ENCODE results near the gene TNFRSF25. TPM values are rescaled to one million over a fixed set of nuclear protein-coding genes. Genes with fewer than 3 reads are reported as not detected.

The TNFRSF25 gene
- total and polyA plus RNA-seq, 2 donors from 2014 or later, result 7.6 to 13.8 TPM

DNA sequence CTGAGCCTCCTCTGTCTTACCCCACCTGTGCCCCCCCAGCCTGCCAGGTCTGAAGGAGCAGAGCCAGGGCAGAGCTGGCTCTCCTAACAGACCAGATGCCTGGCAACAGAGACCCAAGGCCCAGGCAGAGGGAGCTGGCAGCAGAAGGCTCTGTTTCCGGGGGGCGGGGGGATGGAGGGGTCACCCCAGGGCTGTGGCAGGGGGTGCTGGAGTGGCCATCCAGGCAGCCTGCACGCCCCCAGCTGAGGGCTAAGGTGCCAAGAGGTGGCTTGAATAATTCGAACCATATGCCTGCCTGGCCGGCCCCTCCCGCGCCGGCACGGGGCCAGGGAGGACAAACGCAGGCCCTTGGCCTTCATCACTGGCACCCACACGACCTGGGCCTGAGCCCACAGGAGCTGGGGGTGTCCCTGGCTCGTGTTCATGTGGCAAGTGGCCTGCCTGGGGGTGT is 41.5 kb upstream of the TNFRSF25 start:
- Histone ChIP-seq H3K4me3 (ENCODE audit: low read length in 3 of 3) (no peak overlapping the region), H3K9me3 (ENCODE audit: control insufficient read depth in 2 of 3, insufficient read depth in 1 of 3, low read length in 3 of 3) (no peaks in the 10 kb centered on the region), H3K9ac (ENCODE audit: low read length in 3 of 3) (no peak overlapping the region), H3K27me3 (ENCODE audit: control insufficient read depth, insufficient read depth, low read length) (no peaks in the 10 kb centered on the region), H3K36me3 (ENCODE audit: control insufficient read depth in 2 of 3, insufficient read depth in 3 of 3, low read length in 3 of 3) (no peaks in the 10 kb centered on the region), H3K4me1 (ENCODE audit: control insufficient read depth in 2 of 3, insufficient read depth in 2 of 3, low read depth in 1 of 3, low read length in 3 of 3) (peaks cover 0 to 3% (median 0%) of the 10 kb centered on the region in 3 donors), H3K27ac (ENCODE audit: low read depth in 2 of 2, low read length in 2 of 2) (no peak overlapping the region)
- FAIRE-seq (no peak), DNase-seq (peak in 1 of 5 donors; percentile 71)
- TF ChIP-seq, protein P1, sequence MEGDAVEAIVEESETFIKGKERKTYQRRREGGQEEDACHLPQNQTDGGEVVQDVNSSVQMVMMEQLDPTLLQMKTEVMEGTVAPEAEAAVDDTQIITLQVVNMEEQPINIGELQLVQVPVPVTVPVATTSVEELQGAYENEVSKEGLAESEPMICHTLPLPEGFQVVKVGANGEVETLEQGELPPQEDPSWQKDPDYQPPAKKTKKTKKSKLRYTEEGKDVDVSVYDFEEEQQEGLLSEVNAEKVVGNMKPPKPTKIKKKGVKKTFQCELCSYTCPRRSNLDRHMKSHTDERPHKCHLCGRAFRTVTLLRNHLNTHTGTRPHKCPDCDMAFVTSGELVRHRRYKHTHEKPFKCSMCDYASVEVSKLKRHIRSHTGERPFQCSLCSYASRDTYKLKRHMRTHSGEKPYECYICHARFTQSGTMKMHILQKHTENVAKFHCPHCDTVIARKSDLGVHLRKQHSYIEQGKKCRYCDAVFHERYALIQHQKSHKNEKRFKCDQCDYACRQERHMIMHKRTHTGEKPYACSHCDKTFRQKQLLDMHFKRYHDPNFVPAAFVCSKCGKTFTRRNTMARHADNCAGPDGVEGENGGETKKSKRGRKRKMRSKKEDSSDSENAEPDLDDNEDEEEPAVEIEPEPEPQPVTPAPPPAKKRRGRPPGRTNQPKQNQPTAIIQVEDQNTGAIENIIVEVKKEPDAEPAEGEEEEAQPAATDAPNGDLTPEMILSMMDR (IDR thresholded peaks at IDR 0.05; ENCODE audit: borderline replicate concordance, extremely low read depth, insufficient read depth), result no peak
- intact Hi-C loops (cut with DNase I), result no loop called here

- FAIRE-seq (no peak), DNase-seq (peak in 1 of 5 donors; percentile 55)
- Histone ChIP-seq H3K9ac (ENCODE audit: low read length in 3 of 3) (no peak overlapping the region), H3K9me3 (ENCODE audit: control insufficient read depth in 2 of 3, insufficient read depth in 1 of 3, low read length in 3 of 3) (no peaks in the 10 kb centered on the region), H3K27ac (ENCODE audit: low read depth in 2 of 2, low read length in 2 of 2) (no peak overlapping the region), H3K4me3 (ENCODE audit: low read length in 3 of 3) (no peak overlapping the region), H3K27me3 (ENCODE audit: control insufficient read depth, insufficient read depth, low read length) (no peaks in the 10 kb centered on the region), H3K36me3 (ENCODE audit: control insufficient read depth in 2 of 3, insufficient read depth in 3 of 3, low read length in 3 of 3) (no peaks in the 10 kb centered on the region), H3K4me1 (ENCODE audit: control insufficient read depth in 2 of 3, insufficient read depth in 2 of 3, low read depth in 1 of 3, low read length in 3 of 3) (peaks cover 0 to 7% (median 0%) of the 10 kb centered on the region in 3 donors)
- TF ChIP-seq, protein P1 (IDR thresholded peaks at IDR 0.05; ENCODE audit: borderline replicate concordance, extremely low read depth, insufficient read depth), result no peak
- intact Hi-C loops (cut with DNase I), result no loop called here
These were observed 41.1 kb upstream of the TNFRSF25 start for GRCh38 chr1:6507037-6507428.

GRCh38 chr1:6506210-6507036 is 40.5 kb upstream of the TNFRSF25 start:
- H3K27ac ChIP-seq (ENCODE audit: low read depth in 2 of 2, low read length in 2 of 2), result no peak overlapping the region
- TF ChIP-seq, protein P1 (IDR thresholded peaks at IDR 0.05; ENCODE audit: borderline replicate concordance, extremely low read depth, insufficient read depth), result no peak
- intact Hi-C loops (cut with DNase I), result no loop called here
- H3K4me1 ChIP-seq (ENCODE audit: control insufficient read depth in 2 of 3, insufficient read depth in 2 of 3, low read depth in 1 of 3, low read length in 3 of 3), result peaks cover 0 to 11% (median 1%) of the 10 kb centered on the region in 3 donors
- no peak for FAIRE-seq
- no peak overlapping the region for H3K9ac ChIP-seq (ENCODE audit: low read length in 3 of 3)
- H3K4me3 ChIP-seq (ENCODE audit: low read length in 3 of 3), result no peak overlapping the region
- no peaks in the 10 kb centered on the region for H3K36me3 ChIP-seq (ENCODE audit: control insufficient read depth in 2 of 3, insufficient read depth in 3 of 3, low read length in 3 of 3)
- peak in 2 of 5 donors; percentile 52 to 66 for DNase-seq
- no peaks in the 10 kb centered on the region for H3K27me3 ChIP-seq (ENCODE audit: control insufficient read depth, insufficient read depth, low read length)
- H3K9me3 ChIP-seq (ENCODE audit: control insufficient read depth in 2 of 3, insufficient read depth in 1 of 3, low read length in 3 of 3), result no peaks in the 10 kb centered on the region
